ENCODE data around the gene MT1M. TPM values are rescaled to one million over a fixed set of nuclear protein-coding genes. Genes with fewer than 3 reads are reported as not detected.

Gene MT1M
- total RNA-seq, 1 experiment from 2014 or later: 1.8 TPM

DNA sequence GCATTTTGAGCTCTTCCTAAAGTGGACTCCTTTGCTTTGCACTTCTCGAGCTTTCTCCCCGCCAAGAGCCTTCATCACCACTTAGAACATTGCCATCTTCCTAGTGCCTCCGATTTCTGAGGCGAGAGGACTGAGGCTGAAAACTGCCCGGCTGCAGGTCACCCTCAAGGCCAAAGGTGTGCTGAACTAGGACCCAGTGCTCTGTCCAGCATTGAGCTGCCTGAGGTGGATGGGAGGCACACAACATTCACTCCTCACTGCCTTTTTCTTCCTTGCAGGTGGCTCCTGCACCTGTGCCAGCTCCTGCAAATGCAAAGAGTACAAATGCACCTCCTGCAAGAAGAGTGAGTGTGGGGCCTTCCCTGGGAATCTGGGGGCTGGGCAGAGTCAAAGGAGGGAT lies 11.4 kb downstream of the MT1M start:
- CTCF ChIA-PET: interaction anchor here (0.6 to 0.9 kb wide), 2 partner anchors 20 to 43 kb away, joined by 3 to 5 read pairs; no protein-coding TSS in a partner anchor
- no peak for ATAC-seq
- peak overlapping the region; percentile 31 to 40 for H3K4me3 ChIP-seq (ENCODE audit: low read depth in 2 of 2, low read length in 2 of 2)

DNA sequence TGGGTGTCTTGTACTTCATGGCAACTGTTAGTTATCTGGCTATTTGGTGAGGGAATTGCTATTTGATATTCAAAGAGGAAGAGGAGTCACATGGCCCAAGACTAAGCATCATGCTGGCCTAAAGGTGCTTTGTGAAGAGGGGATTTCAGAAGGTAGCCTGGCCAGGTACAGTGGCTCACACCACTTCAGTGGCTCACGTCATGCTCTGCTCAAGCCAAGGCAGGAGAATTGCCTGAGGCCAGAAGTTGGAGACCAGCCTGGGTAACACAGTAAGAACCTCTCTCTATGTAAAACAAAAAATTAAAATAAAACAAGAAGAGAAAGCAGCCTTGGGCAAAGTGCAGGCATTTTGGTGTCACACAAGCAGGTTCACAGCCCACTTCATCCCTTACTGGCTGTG lies 12.9 kb downstream of the MT1M start:
- no TSS peak for BruUV-seq (replicated peaks)

More for the DNA sequence above, 11.4 kb downstream of the MT1M start:
- POLR2A ChIA-PET: interaction anchor here (1.2 kb wide), 1 partner anchor 18 kb away, joined by 3 read pairs; the partner anchor contains the start of gene MT1E
- BruUV-seq (replicated peaks): no TSS peak
- no peaks in the 10 kb centered on the region for H3K36me3 ChIP-seq (ENCODE audit: control insufficient read depth, insufficient read depth, low read length)
- H3K4me1 ChIP-seq (ENCODE audit: control insufficient read depth, insufficient read depth, low read length): peaks cover 16% of the 10 kb centered on the region
- intact Hi-C loops (cut with micrococcal nuclease; ENCODE audit: unreplicated experiment): no loop called here
- in situ Hi-C loops (cut with HindIII; ENCODE audit: low pct_unique_long_range_greater_than_20kb, low sequenced_read_pairs): no loop called here
- TF ChIP-seq TCF7L2 (IDR thresholded peaks at IDR 0.05; ENCODE audit: low read depth, low read length) (no peak), POLR2AphosphoS5 (IDR thresholded peaks at IDR 0.05; ENCODE audit: low read depth, low read length) (no peak), SIN3A (IDR thresholded peaks at IDR 0.05; ENCODE audit: borderline replicate concordance, insufficient read depth, low read depth, low read length) (no peak)
- TF ChIP-seq, protein P1, sequence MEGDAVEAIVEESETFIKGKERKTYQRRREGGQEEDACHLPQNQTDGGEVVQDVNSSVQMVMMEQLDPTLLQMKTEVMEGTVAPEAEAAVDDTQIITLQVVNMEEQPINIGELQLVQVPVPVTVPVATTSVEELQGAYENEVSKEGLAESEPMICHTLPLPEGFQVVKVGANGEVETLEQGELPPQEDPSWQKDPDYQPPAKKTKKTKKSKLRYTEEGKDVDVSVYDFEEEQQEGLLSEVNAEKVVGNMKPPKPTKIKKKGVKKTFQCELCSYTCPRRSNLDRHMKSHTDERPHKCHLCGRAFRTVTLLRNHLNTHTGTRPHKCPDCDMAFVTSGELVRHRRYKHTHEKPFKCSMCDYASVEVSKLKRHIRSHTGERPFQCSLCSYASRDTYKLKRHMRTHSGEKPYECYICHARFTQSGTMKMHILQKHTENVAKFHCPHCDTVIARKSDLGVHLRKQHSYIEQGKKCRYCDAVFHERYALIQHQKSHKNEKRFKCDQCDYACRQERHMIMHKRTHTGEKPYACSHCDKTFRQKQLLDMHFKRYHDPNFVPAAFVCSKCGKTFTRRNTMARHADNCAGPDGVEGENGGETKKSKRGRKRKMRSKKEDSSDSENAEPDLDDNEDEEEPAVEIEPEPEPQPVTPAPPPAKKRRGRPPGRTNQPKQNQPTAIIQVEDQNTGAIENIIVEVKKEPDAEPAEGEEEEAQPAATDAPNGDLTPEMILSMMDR (IDR thresholded peaks at IDR 0.05): 0 out of 2 replicates have a peak, but pooled peaks have one; percentile 28
- TF ChIP-seq, protein P2, sequence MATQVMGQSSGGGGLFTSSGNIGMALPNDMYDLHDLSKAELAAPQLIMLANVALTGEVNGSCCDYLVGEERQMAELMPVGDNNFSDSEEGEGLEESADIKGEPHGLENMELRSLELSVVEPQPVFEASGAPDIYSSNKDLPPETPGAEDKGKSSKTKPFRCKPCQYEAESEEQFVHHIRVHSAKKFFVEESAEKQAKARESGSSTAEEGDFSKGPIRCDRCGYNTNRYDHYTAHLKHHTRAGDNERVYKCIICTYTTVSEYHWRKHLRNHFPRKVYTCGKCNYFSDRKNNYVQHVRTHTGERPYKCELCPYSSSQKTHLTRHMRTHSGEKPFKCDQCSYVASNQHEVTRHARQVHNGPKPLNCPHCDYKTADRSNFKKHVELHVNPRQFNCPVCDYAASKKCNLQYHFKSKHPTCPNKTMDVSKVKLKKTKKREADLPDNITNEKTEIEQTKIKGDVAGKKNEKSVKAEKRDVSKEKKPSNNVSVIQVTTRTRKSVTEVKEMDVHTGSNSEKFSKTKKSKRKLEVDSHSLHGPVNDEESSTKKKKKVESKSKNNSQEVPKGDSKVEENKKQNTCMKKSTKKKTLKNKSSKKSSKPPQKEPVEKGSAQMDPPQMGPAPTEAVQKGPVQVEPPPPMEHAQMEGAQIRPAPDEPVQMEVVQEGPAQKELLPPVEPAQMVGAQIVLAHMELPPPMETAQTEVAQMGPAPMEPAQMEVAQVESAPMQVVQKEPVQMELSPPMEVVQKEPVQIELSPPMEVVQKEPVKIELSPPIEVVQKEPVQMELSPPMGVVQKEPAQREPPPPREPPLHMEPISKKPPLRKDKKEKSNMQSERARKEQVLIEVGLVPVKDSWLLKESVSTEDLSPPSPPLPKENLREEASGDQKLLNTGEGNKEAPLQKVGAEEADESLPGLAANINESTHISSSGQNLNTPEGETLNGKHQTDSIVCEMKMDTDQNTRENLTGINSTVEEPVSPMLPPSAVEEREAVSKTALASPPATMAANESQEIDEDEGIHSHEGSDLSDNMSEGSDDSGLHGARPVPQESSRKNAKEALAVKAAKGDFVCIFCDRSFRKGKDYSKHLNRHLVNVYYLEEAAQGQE (IDR thresholded peaks at IDR 0.05; ENCODE audit: insufficient read depth in 1 of 2, low read depth in 2 of 2, low read length in 1 of 2): peak; percentile 57 to 77; a peak in 3 of 4 replicates
- DNase-seq (ENCODE audit: low read depth, low spot score): no peak
- no peaks in the 10 kb centered on the region for H3K27me3 ChIP-seq (ENCODE audit: control insufficient read depth, insufficient read depth, low read length)
- peak overlapping the region; percentile 54; the same call in 1 of the 2 replicates for H3K27ac ChIP-seq (ENCODE audit: low read length)
- no peaks in the 10 kb centered on the region for H3K9me3 ChIP-seq (ENCODE audit: control insufficient read depth, insufficient read depth, low read depth, low read length)

More for the DNA sequence above, 12.9 kb downstream of the MT1M start:
- Histone ChIP-seq H3K27ac (ENCODE audit: low read length) (no peak overlapping the region), H3K9me3 (ENCODE audit: control insufficient read depth, insufficient read depth, low read depth, low read length) (no peaks in the 10 kb centered on the region), H3K4me3 (ENCODE audit: low read depth in 2 of 2, low read length in 2 of 2) (no peak overlapping the region), H3K36me3 (ENCODE audit: control insufficient read depth, insufficient read depth, low read length) (no peaks in the 10 kb centered on the region), H3K27me3 (ENCODE audit: control insufficient read depth, insufficient read depth, low read length) (no peaks in the 10 kb centered on the region), H3K4me1 (ENCODE audit: control insufficient read depth, insufficient read depth, low read length) (peaks cover 8% of the 10 kb centered on the region)
- CTCF ChIA-PET: no interaction called here
- intact Hi-C loops (cut with micrococcal nuclease; ENCODE audit: unreplicated experiment) (no loop called here), in situ Hi-C loops (cut with HindIII; ENCODE audit: low pct_unique_long_range_greater_than_20kb, low sequenced_read_pairs) (no loop called here)
- POLR2A ChIA-PET: no interaction called here
- ATAC-seq (no peak), DNase-seq (ENCODE audit: low read depth, low spot score) (no peak)
- TF ChIP-seq, protein P2 (IDR thresholded peaks at IDR 0.05; ENCODE audit: insufficient read depth in 1 of 2, low read depth in 2 of 2, low read length in 1 of 2): no peak
- TF ChIP-seq POLR2AphosphoS5 (IDR thresholded peaks at IDR 0.05; ENCODE audit: low read depth, low read length) (no peak), SIN3A (IDR thresholded peaks at IDR 0.05; ENCODE audit: borderline replicate concordance, insufficient read depth, low read depth, low read length) (no peak), TCF7L2 (IDR thresholded peaks at IDR 0.05; ENCODE audit: low read depth, low read length) (no peak)
- TF ChIP-seq, protein P1 (IDR thresholded peaks at IDR 0.05): no peak

Measured in Panc1 (cell line).